ENCODE data around the gene EDEM3.
"Not testable (repeated sequence)": the region's sequence is repeated elsewhere in the genome, so short reads cannot be mapped to it uniquely, and the experiment has no call there.

EDEM3 gene

DNA sequence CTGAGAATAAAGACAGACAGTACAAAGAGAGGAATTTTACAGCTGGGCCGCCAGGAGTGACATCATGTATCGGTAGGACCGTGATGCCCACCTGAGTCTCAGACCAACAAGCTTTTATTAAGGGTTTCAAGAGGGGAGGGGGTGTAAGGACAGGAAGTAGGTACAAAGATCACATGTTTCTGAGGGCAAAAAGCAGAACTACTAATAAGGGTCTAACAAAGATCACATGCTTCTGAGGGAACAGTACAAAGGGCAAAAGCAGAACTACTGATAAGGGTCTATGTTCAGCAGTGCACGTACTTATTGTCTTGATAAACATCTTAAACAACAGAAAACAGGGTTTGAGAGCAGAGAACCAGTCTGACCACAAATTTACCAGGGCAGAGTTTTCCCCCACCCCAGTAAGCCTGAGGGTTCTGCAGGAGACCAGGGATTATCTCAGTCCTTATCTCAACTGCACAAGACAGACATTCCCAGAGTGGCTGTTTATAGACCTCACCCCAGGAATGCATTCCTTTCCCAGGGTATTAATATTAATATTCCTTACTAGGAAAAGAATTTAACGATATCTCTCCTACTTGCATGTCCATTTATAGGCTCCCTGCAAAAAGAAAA is 73.9 kb downstream of the EDEM3 start:
- in situ Hi-C loops (cut with MboI; ENCODE audit: low sequenced_read_pairs) = not testable (repeated sequence)

DNA sequence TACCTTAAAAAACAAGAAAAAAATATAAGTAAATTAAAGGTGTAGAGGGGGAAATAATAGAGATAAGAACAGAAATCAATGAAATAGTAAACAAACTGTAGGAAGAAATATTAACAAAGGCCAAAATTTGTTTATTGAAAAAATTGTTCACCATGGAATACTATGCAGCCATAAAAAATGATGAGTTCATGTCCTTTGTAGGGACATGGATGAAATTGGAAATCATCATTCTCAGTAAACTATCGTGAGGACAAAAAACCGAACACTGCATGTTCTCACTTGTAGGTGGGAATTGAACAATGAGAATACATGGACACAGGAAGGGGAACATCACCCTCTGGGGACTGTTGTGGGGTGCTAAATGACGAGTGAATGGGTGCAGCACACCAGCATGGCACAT is 75.2 kb downstream of the EDEM3 start:
- in situ Hi-C loops (cut with MboI; ENCODE audit: low sequenced_read_pairs) = not testable (repeated sequence)

DNA sequence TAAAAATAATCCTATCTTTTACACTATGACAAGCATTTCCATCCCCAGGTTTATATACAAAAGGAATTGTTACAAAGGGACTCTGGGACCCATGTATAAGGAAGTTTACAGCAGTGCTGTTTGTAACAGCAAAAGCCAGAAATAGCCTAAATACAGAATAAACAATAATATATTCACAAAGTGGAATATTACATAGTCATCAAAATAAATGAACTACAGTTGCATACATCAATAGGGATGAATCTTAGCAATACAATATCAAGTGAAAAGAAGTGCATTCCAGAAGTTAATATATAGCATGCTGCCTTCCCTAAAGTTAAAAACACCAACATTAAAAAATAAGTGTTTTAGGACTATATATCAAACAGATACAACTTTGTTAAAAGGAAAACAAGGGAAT is 77.3 kb downstream of the EDEM3 start:
- in situ Hi-C loops (cut with MboI; ENCODE audit: low sequenced_read_pairs) = no loop called here

DNA sequence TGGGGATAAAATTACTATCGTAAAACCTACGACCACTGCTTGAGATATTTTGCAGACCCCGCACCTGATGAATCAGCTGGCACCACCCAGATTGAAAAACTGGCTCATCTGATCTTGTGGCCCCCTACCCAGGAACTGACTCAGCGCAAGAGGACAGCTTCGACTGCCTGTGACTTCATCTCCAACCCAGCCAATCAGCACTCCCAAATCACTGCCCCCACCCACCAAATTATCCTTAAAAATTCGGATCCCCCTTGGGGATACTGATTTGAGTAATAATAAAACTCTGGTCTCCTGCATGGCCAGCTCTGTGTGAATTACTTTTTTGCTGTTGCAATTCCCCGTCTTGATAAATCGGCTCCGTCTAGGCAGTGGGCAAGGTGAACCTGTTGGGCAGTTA is 81.4 kb downstream of the EDEM3 start:
- in situ Hi-C loops (cut with MboI; ENCODE audit: low sequenced_read_pairs) = loop anchor here (25.0 kb wide), 1 partner anchor 586 kb away; no protein-coding TSS in a partner anchor

DNA sequence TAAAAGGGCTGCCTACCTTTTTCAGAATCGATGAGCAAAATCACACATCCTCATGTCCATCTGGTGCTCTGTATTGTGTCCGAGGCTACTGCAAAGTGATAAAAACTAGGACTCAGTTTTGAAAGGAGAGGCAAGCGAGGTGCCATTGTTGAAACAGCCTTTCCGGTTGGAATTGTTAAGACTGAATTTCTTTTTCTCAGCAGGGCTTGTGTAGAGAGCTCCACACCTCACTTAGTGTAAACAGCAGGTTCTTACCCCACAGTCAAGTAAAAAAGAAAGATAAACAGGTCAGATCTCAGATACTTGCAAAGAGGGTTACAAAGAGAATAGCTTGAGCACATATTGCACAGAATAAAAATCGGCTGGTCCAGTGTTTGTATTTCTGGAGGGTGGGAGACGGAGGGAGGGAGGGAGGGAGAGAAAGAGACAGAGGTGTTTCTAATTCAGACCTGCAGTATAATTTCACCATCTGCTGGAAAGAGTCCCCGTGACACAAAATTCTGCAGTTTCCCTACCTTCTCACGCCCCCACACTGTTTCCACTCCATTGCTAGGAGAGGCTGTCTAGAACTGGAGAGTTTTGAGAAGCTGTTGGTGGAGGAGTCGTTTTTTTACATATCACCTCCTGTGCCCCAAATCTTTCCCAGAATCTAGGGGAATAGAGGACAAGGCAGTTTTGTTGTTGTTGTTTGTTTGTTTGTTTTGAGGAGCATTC is 82.5 kb downstream of the EDEM3 start:
- in situ Hi-C loops (cut with MboI; ENCODE audit: low sequenced_read_pairs) = loop anchor here (25.0 kb wide), 1 partner anchor 585 kb away; no protein-coding TSS in a partner anchor

DNA sequence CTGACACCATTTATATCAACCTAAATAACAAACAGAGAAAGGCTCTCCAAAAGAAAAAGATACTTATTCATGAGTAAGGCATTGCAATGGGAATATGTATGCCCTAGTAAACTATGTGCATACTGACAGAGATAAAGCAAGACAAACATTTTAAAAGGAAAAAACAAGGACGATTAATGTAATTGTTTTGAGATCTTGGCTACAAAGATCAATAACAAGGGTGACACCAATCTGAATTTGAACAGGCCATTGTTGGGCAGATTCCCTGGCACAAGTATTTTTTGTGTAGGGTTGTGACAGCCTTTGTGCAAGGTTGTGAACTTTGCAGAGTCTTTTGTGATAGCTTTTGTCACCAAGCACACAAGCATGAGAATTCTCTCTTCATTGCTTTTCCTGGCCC is 85.3 kb downstream of the EDEM3 start:
- in situ Hi-C loops (cut with MboI; ENCODE audit: low sequenced_read_pairs) = loop anchor here (25.0 kb wide), 1 partner anchor 582 kb away; no protein-coding TSS in a partner anchor

DNA sequence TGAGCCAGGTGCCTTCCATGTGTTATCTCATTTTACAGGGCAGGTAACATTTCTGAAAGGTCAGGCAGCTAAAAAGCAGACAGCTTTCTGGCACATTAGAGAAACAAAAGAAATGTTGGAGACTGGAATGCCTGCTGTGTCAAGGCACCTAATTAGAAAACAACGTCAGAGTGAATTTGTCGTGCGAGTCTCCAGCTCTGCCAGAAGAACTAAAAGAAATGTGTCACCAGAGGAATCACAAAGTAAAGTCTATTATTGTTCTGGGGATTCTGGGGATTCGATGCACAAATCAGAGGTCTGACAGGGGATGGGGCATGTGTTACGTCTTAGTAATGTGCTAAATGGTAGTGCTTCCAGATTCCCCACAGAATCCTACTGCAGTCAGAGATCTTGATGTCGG is 89.3 kb downstream of the EDEM3 start:
- in situ Hi-C loops (cut with MboI; ENCODE audit: low sequenced_read_pairs) = loop anchor here (25.0 kb wide), 1 partner anchor 578 kb away; no protein-coding TSS in a partner anchor

DNA sequence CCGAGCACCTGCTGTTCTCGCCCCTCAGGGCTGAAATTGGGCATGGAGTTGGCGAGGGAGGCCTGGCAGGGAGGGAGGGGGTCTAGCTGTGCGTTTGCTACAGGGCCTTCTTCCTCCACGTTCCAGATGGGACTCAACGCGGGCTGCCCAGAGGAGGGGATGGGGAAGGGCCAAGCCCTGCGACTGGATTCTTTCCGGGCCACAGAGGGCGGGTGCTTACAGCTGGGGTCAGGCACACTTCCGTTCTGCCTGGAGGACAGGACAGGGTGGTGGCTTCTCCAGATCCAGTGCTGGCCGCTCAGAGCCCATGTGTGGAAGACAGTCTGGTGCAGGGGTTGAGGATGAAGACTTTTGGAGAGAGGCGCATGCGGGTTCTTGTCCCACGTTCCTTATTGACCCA is 90.0 kb downstream of the EDEM3 start:
- in situ Hi-C loops (cut with MboI; ENCODE audit: low sequenced_read_pairs) = loop anchor here (25.0 kb wide), 1 partner anchor 577 kb away; no protein-coding TSS in a partner anchor

DNA sequence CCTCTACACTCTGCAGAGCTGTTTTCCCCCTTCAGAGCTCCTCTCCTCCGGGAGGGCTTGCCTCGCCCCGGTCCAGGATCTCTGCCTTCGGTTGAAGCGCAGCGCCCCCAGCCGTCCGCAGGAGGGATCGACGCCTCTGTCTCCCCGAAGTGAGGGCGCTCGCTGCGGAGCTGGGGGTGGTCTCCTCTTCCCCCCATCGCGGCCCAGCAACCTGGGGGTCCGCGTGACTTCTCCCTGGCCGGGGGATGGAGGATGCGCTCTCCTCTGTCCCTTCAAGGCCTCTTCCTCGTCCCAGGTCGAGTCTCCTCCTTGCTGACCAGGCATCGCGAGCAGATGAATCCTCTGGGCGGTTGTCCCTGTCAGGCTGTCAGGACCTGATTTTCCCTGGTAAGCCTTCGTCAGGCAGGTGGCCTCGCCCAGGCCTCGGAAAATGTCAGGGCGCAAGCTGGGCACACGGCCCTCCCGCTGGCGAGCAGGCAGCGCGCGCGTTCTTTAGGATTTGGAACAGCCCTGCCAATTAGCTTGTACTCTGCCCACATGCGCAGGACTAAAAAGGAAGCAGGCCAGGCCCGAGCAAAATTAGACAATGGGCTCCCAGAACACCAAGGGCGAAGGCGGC is 90.5 kb downstream of the EDEM3 start:
- in situ Hi-C loops (cut with MboI; ENCODE audit: low sequenced_read_pairs) = loop anchor here (25.0 kb wide), 1 partner anchor 577 kb away; no protein-coding TSS in a partner anchor

DNA sequence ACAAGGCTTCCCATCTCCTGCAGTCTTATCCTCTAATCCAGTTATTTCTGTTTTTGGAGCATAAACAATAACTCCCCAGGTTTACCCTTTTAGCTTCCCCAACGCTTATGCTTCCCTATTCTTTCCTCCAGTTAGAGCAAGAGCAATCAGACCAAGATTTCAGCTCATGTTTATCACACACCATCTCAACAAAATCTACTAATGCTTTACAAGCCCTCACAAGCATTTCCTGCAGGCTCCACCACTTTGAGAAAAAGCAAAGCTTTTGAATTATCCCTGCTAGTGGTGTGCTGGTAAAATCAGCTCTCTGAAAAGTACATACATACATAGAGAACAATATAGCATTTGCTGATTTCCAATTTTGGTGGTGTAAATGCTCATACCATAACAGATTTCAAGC is 92.9 kb downstream of the EDEM3 start:
- in situ Hi-C loops (cut with MboI; ENCODE audit: low sequenced_read_pairs) = loop anchor here (25.0 kb wide), 1 partner anchor 574 kb away; no protein-coding TSS in a partner anchor

DNA sequence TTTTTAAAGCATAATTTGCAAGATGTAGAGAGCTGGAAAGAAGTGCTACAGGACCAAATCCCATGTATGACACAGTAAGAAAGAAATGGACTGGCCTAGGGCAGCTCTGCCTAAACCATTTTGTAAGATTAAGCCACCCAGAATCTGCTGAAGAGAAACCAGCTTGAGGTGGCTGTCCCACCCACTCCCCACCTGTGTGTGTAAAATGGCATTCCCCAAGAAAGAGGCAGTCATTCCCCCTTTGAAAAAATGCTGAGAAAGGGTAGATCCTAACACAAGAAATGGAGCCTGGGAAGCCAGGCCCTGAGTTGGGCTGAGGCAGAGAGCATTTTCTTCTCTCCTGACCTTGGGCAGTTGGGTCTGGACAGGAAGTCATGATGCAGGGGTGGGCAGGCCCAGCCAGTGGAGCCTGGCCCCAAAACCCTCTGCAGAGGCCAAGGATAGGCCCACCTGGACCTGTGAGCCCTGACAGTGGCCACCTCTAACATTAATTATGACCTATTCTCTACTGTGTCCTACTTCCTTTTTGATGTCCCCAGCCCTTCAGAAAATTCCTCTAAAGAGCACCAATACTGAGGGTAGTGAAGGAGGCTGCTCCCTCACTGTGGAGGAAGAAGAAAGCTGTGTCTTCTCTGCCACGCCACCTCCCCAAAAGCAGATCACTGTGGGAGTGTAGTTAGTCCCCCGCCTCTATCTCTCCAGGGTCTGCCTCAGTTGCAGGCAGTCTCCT is 94.0 kb downstream of the EDEM3 start:
- in situ Hi-C loops (cut with MboI; ENCODE audit: low sequenced_read_pairs) = loop anchor here (25.0 kb wide), 1 partner anchor 573 kb away; no protein-coding TSS in a partner anchor

DNA sequence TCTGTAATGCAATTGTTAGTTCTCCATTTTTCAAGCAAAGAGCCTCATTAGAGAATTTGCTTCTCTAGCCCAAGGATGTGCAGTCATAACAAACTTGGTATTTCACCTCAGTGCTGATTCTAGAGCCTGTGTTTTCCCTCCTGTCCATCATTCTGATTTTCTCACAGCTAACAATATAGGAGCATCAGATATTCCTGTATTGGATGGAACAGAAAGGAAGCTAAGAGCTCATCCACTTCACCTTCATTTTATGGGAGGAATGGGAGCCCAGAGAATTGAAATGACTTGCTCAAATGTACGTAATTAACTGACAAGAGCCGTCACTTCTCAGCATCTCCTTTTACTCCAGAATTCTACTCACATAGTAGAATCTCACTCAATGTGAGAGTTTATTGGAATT is 96.6 kb downstream of the EDEM3 start:
- in situ Hi-C loops (cut with MboI; ENCODE audit: low sequenced_read_pairs) = loop anchor here (25.0 kb wide), 1 partner anchor 571 kb away; no protein-coding TSS in a partner anchor

DNA sequence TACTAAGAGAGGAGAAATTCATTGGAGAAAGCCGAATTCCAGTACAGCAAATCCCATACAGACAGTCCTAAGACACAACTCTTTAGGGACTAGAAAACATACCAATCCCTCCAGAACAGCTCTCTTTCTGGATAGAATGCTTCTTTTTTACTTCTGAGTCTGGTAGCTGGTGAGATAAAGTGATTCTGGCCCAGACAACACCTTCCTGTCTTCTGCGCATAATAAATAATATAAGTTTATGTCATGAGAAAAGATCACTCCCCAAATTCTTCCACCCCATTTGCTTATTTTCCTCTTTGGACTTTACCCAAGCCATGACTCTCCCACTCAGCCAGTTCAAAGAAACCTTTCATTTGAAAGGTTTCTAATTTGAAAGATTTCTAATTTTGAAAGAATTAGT is 98.4 kb downstream of the EDEM3 start:
- in situ Hi-C loops (cut with MboI; ENCODE audit: low sequenced_read_pairs) = loop anchor here (25.0 kb wide), 1 partner anchor 569 kb away; no protein-coding TSS in a partner anchor

DNA sequence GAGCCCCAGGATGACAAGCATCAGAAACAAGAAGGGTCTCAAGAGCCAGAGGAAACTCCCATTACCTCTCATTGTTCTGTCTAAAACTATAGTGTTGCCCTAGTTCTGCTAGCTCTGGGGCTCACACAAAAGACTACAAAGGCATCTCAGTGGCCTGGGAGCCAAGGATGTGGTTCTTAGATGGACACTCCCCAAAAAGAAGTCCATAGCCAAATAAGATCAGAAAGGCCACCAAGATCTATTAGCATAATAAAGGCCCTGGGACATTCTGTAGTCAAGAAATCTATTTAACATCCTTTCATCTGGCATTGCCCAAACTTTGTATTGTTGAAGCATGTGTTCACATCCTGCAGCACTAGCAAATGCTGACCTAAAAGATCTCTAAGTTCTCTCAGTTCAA is 99.5 kb downstream of the EDEM3 start:
- in situ Hi-C loops (cut with MboI; ENCODE audit: low sequenced_read_pairs) = loop anchor here (25.0 kb wide), 1 partner anchor 568 kb away; no protein-coding TSS in a partner anchor

DNA sequence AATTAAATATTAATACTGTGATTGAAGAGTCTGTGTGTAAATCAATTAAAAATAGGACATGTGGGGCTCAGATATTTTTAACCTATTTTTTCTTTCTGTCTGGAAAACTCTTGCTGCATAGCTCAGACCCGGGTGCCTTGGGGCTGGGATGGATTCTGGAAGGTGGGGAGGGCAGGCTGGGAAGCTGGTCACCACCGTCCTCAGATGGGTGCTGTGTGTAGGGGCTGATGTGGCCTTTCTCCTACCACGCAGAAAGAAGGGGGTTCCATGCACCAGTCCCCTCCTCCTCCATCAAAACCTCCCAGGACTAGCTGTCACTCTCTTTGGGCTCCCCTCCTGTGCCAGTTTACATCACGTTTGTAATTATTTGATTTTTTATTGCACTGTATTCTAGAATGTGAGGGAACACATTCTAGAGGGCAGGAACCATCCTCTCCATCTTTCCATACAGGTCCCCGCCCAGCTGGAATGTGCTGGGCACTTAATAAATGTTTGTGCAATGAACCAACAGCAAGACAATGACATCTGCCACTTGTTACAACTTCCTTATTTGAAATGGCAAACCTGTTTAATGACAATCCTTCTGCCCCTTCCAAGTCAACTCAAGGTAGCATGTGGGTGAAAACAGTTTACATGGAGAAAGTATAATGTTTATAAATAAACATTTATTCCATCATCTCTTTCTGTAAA is 104.3 kb downstream of the EDEM3 start:
- in situ Hi-C loops (cut with MboI; ENCODE audit: low sequenced_read_pairs) = loop anchor here (25.0 kb wide), 1 partner anchor 563 kb away; no protein-coding TSS in a partner anchor

DNA sequence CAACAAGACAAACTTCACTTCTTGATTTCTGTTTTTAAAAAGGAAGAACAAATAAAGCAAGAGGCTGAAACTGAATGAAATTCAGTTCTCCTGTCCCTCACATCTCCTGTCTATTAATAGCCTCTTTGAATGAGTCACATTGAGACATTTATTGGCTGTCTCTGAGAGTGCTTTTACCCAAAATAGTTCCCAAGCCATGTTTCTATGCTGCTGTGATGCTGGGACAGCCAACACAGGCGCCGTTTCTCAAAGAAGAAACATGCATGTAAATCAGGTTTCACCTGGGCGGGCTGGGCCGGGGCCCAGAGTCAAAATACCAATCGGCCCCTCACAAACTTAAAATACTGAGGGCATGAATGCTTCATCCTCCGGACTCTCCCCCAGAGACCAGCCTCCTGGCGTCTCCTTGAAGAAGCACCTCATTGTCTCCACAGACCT is 105.2 kb downstream of the EDEM3 start:
- in situ Hi-C loops (cut with MboI; ENCODE audit: low sequenced_read_pairs) = no loop called here

DNA sequence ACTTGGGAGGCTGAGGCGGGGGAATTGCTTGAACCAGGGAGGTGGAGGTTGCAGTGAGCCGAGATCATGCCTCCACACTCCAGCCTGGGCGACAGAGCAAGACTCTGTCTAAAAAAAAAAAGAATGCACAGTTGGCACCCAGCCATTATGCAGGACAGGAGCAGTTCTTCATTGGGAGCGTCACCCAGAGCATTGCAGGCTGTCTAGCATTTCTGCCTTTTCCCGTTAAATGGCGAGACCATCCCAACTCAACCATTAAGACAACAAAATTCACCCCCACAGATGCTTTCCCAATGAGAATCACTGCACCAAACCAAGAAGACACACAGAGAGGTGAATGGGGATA is 105.8 kb downstream of the EDEM3 start:
- in situ Hi-C loops (cut with MboI; ENCODE audit: low sequenced_read_pairs) = no loop called here

DNA sequence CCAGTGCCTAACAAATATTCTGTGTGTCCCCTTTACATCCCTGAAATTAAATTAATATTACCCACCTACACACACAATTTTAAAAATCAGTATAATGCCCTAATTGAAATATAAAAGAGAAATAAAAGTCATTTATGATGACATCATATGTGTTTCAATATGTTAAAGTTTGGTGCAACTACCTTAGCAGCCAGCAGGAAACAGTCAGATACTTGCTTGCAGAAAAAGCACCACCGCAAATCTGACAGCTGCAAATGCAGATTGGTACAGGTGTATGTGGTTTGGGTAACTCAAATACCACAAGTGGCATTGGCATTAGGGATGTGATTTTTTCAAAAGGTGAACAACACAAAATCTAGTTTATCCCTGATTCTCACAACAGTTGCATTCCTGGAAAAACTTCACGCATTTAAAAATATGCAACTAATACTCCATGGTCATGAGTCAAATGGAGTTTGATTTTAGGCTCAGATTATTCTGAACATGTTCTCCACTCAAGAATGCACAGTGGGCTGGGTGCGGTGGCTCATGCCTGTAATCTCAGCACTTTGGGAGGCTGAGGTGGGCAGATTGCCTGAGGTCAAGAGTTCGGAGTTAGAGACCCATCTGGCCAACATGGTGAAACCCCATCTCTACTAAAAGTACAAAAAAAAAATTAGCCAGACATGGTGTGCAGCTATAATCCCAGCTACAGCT is 106.3 kb downstream of the EDEM3 start:
- in situ Hi-C loops (cut with MboI; ENCODE audit: low sequenced_read_pairs) = no loop called here

DNA sequence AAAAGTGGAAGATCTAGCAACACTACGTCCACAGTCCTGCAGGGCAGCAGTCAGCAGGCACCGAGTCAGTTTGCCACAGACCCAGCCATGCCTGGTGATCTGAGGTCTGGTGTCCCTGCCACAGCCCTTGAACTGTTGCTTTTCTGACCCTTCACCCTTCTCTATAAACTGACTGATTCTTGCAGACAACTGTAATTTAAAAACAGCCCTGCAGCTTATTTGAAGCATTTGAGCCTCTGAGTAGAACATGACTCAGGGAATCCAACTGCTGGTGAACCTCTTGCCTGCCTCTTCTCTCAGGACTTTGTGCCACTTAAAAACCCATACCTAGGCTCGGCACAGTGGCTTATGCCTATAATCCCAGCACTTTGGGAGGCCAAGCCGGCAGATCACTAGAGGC is 107.2 kb downstream of the EDEM3 start:
- in situ Hi-C loops (cut with MboI; ENCODE audit: low sequenced_read_pairs) = no loop called here

DNA sequence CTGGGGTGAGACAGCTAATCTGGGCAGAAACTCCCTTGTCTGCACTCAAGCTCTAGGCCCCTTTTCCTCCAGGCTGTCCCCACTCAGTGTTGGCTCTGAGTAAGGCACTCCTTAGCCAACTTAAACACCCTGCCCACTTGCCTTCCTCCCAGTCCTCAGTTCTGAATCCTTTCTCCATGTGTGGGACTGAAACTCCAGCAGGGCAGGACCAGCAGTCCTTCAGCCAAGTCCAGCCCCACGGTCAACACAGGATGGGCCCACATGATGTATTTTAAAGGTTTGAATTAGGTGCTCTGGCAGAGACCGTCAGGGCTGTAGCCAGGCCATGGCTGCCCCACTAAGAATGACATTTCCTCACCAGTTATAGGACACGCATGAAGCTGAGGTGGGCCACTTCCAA is 107.8 kb downstream of the EDEM3 start:
- in situ Hi-C loops (cut with MboI; ENCODE audit: low sequenced_read_pairs) = no loop called here
